HEK293 (cell line): ENCODE results near the gene IDE.
"Not testable (repeated sequence)": the region's sequence is repeated elsewhere in the genome, so short reads cannot be mapped to it uniquely, and the experiment has no call there.

Source experiments
- CTCF ChIP-seq: fragments of 450-650 bp; formaldehyde crosslinking; IDR thresholded peaks from 2 replicates; pipeline ENCODE4 v1.5.1; 2016; ENCODE audit warnings: missing biosample characterization, missing genetic modification characterization
- ZNF621 ChIP-seq: fragments of 450-650 bp; formaldehyde crosslinking; IDR thresholded peaks from 2 replicates; pipeline ENCODE4 v1.5.1; 2017; ENCODE audit warnings: missing biosample characterization, missing genetic modification characterization
- ZNF777 ChIP-seq: fragments of 450-650 bp; formaldehyde crosslinking; IDR thresholded peaks from 2 replicates; pipeline ENCODE4 v1.5.1; 2017; ENCODE audit warnings: missing biosample characterization, missing genetic modification characterization, borderline replicate concordance

- TF ChIP-seq CTCF (tag by site-specific recombination); ZNF777; ZNF621: not testable (repeated sequence)
Observed at GRCh38 chr10:92454955-92455354, 118.9 kb downstream of the IDE start.
